Hindlimb muscle (tissue), 1 donor: ENCODE measurements around the gene HMX1. TPM values are rescaled to one million over a fixed set of nuclear protein-coding genes. Genes with fewer than 3 reads are reported as not detected.

Experiments
- DNase-seq: peaks from one replicate; pipeline ENCODE4 v3.0.0-alpha.2; 2013
- polyA plus RNA-seq: library from polyadenylated mRNA; unstranded; fragments of 120-200 nt; gene quantifications from one replicate; pipeline ENCODE4 v1.2.1, GENCODE V29; 2013; ENCODE audit not compliant: insufficient read length

HMX1 gene
- not detected for polyA plus RNA-seq

DNA sequence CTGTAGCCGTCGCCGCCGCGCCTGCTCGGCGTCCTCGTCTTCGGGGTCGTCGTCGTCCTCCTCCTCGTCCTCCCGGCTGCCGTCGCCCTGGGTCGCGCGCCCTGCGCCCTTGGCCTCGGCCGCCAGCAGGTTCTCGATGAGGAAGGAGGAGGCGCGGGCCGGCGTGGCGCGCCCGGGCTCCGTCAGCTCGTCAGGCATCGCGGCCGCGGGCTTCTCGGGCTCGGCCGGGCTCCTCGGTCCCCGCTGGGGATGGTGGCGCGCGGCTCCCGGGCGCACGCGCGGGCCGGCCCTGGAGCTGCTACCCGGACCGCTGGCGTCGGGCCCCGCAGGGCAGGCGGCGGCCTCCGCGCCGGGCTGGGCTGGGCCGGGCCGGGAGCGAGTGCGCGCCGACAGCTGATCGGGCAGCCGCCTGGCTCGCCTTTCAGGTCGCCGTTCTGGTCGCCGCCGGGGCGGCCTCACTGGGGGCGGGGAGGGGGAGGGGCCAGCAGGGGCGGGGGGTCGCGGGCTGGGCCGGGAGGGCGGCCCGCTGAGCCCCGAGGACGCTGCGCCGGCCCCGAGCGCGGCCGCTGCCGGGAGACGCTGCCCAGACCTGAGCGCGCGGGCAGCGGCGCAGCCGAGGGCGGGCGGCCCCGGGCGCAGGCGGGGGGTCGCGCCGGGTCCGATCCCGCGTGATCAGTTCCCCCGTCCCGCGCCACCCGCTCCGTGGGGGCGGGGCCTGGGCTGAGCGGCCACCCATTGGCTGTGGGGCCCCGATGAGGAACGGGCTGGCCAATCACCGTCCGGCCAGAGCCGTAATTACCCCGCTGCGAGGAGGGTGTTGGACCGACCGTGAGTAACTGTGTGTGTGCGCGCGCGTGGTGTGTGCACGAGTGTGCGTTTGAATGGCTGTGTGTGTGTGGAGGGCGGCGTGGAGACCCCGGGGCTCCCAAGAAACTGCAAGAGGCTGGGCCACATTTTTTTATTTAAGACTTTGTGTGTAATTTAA lies at the start of gene HMX1:
HMX1 (minus strand) TSS at position 423 of the 985 bp plus-strand sequence; CDS start at position 198, 225 bp downstream.
- peak; percentile 36 for DNase-seq

DNA sequence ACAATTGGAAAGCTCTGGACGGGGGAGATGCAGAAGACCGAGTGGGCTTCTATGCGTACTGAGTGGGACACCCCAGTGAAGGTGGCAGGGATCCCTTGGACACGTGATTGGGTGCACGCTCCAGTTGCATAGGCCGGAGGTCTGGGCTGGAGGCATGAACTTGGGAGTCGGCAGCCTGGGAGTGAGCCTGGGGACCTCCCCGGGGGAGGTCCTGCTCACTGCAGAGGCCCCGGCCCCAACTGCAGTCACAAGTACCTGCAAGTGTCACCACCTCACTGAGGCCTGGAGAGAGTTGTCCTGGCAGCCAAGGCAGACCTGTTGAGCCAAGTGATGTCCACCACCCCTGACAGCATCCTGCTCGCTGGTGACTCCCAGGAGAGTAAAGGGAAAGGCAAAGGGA lies 49.3 kb upstream of the HMX1 start:
- no peak for DNase-seq

DNA sequence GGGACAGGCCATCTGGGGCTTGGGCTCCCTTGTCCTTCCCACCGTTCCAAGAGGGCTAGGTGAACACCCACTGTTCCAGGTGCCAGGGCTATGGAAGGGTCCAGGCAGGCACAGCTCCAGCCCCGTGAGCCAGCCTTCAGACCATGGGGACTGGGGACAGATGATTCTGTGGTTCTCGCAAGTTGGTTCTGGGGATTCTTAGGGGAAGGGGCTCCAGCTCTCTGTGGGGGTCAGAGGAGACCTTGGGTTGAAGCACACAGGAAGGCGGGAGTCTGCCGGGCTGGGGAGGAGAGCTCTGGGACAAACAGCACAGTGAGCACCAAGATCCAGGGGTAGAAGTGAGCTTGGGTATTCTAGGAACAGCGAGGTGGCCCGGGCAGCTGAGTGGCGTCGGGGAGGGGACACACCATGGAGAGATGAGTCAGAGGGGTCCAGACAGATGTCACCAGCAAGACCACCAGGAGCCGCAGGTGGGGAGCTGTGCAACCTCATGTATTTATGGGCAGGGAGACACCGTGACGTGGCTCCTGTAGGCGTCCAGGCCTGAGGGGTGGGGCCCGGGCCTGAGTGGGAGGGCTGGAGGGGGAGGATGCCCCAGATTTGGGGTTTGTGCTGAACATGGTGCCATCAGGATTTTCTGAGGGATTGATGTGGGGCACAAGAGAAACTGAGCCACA lies 48.8 kb upstream of the HMX1 start:
- no peak for DNase-seq

DNA sequence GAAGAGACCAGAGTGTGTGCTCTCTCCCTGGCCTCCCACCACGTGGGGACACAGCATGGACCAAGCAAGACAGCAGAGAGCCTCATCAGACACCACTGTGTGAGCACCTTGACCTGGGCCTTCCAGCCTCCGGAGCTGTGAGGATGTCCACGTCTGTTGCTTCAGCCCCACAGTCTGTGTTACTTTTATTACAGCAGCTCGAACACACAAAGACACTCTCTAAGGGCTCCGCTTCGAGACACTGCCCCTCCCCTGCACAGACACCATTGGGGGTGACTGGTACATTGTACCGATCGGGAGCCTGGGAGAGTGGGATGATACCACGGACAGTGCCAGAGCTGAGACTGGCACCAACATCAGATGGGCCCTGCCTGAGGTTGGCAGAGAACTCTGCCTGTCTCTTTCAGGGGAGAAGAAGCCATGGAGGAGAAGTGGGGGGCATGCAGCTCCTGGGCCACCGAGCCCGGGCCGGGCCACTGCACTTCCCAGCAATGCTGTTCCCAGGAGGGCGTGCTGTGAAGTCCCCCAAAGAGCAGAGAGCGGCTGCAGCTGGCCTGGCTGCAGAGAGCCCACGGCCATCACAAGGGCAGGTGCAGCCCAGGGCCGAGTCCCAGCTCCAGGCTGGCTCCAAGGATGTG lies 48.1 kb upstream of the HMX1 start:
- no peak for DNase-seq

DNA sequence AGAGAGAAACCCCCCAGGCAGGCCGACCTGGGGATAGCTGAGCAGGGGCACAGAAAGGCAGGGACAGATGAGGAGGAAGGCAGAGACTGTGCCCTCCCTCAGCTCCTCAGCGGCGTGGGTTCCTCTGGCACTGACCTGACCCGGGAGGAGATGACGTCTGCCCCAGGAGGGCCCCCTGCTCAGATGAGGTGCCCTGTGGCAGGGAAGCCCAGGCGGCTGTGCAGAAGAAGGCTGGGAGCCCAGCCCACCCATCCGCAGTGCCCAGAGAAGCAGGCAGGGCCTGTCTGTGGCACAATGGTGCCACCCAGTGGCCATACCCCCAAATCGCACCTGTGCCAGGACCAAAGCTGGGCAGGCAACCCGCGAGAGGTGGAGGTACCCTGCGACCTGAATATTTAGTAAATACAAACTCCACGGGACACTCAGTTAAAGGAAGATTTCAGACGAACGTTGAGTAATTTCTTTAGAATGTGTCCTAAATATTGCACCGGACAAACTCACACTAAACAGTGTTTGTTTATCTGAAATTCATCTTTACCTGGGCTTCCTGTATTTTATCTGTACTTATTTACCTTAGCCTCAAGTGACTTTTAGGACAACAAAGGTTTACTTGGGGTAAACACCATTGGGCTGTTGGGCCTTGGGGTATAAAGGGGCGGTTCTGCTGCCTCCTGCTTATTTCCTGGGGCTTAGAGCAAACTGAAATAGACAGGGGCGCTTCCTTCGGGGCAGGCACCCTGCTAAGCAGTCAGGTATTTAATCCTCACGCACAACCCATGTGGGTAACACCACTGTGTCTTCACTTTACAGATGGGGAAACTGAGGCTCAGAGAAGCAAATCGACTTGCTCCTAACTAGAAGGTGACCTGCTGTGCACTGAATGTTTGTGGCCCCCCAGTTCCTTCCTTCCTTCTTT lies 46.5 kb upstream of the HMX1 start:
- DNase-seq: no peak

DNA sequence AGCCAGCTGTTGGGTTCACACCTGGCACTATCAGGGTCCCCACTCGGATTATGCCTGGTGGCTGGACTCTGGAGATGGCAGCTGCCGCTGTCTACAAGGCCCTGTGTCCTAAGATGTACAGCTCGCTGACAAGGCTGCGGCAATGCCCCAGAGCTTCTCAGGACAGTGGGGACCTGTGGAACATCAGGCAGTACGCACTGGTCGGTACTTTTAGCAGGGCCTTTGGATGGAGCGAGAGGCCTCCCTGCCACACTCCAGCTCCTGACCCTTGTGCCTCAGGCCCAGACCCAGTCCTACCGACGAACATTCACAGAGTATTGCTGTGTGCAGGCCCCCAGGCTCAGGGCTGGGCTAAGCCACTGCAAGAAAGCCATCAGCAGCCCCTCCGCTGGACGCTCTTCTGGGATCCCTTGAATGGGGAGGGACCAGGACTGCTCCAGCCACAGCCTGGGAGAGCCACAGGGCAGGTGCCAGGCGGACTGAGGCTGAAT lies 45.7 kb upstream of the HMX1 start:
- DNase-seq: no peak

DNA sequence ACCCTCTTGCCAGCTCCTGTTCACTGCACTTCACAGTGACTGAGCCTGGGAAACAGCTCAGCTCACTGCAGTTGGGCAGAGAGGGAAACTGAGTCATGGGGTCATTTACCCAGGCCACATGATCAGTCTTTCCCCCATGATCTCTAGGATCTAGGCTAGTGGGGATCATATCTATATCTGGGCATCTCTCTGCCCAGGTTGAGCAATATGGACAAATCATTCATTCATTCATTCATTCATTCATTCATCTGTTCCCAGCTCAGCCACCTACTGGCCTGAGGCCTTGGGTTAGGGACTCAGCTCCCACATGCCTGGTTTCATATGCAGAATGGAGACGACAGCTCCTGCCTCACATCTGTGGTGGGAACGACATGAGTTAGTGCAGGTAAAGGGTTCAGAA lies 45.3 kb upstream of the HMX1 start:
- DNase-seq: no peak

DNA sequence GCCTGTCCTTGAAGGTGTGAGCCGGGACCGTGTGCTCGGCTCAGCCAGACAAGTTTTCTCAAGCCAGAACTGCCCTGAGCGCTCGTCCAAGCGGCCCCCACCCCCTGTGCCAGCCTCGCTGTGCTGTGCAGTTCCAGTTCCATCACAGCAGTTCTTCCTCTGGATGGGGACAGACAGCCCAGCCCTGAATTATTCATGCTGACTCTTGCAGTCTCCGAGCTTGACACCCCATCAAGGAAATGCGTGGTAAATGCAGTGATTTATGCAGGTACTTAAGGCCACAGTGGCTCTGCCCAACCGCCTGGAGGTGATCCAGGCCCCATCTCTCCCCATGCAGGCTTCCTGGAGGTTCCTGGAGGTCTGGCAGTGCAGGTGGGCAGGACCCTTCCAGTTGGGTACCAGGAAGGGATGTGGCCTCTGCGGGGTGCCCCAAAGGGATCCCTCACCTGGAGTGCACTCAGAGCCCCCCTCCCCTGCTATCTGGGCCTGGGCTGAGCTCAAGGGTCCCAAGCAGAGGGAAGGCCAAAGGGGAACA lies 44.8 kb upstream of the HMX1 start:
- no peak for DNase-seq

DNA sequence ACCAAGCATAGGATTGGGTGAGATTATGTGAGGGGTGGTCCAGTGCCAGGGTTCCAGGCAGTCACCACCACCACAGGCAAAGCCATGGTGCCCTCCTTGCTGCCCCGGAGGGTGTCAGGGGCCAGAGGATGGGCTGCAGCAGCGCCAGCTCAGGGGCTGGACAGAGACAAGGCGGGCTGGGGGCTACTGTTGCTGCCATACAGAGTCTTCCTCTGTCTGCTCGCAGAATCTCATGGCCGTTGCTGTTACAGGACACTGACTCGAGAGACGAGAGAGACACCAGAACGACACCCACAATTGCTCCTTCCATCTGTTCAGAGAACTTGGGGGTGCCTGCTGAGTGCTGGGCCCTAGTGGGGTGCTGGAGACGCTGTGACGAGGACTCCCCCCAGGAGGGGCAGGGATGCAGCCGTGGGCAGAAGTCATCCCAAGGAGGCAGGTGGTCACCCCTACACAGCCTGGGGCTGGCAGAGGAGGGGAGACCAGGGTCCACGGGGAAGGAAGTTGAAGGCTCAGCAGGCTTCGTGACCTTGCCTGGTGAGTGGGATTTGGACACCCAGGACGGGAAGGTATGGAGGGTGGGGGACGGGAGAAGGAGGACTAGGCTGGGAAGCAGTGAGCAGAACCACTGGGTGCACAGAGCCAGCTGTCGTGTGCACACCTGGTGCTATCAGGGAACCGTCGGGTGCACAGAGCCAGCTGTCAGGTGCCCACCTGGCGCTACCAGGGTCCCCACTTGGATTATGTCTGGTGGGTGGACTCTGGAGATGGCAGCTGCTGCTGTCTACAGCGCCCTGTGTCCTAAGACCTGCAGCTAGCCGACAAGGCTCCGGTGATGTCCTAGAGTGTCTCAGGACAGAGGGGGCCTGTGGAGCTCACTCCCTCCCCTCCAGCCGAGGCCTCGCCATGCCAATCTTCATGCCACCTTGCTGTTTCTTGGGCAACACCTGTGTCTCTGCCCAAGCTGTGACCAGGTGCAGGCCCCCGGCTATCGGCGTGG lies 43.9 kb upstream of the HMX1 start:
- no peak for DNase-seq

DNA sequence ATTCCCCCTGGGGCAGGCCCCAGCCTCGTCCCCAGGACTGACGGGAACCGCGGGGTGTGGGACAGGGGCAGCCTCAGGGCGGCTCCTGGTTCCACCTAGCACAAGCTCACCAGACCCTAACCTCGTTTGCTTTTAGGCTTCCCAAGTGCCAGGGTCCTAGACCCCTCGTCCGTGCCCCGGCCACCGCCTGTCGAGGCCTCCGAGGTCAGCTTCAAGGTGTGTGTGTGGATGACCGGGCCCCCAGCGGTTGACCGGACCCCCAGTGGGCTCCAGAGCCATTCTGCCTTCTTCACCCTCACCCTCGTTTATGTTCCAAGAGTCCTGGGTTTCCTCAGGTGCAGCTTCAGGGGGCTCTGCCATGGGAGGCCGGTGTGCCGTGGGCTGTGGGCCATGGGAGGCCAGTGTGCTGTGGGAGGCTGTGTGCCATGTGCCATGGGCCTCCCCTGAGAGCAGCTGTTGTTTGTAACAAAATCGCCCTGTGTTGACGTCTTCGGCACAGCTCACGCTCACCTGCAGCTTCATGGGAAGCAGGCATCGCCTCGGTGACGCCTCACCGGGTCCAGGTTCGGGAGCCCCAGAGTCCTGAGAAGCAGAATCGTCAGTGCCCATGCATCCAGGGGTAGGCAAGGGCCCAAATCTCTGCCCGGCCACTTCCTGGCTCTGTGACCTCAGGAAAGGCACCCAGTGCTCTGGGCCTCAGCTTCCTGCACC lies 43.0 kb upstream of the HMX1 start:
- DNase-seq: no peak

DNA sequence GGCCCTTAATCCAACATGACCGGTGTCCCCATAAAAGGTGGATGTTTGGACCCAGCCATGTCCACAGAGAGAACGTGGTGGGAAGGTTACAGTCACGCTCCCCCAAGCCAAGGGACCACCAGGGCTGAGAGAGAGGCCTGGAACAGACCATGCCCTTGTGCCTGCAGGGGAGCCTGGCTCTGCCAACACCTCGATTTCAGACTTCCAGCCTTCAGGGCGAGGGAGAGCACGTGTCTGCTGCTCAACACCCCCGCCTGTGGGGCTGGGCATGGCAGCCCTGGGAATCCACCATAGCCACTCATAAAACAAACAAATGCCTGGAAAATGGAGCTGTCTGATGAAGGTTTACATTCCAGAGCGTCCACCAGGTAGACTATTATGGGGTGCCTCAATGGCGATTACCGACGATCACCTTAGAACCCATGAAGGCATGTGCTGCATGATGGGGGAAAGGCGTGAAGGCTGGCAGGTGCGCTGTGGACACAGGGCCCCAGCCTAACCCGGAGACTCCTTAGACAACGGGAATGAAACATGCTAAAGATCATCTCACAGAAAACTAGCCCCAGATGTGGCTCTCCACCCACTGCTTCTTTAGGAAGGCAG lies 42.3 kb upstream of the HMX1 start:
- no peak for DNase-seq

DNA sequence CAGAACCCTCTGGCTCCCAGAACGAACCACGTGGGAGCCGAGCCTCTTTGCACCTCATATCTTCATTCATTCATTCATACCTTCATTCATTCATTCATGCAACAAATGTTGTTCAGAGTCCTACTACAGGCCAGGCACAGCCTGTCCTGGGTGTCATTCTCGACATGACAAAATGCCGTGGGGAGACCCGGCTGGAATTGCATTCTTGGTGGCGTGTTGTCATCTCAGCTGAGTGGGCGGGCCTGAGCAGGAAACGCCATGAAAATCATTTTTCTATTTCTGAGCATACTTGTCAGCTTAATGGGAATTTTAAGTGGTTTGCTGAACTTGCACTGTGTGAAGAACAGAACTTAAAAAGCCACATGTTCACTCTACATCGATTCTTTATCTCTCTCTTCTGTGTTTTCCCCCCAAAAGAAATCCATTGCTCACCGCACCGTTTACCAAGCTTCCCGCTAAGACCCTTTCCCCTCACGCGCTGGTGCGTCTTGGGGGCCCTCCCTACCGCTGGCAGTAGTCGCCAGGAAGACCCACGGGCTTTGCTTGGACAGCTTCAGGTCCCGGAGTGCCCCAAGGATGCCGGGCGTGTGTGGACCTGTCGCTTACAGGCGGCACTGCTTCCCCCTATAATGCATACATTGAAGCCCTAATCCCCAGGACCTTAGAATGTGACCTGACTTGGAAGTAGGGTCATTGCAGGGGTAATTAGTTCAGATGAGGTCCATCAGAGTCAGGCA lies 41.6 kb upstream of the HMX1 start:
- no peak for DNase-seq

DNA sequence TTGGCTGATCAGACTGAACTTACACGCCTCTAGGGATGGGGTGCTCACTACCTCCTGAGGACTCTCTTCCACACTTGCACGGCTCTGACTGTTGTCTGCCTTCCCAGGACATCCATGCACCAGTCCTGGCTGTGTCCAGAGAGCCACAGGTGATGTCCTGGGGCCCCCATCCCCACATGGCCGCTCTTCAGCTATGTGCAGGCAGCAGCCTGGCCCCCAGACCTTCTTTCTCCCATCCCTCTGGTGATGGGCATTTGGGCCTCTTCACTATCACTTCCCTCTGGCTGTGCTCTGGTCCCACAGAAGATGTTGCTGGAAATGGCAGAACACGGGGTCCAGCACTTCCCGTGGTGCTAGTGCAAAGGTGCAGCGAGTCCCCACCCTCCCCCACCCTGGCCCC lies 40.9 kb upstream of the HMX1 start:
- DNase-seq: no peak

DNA sequence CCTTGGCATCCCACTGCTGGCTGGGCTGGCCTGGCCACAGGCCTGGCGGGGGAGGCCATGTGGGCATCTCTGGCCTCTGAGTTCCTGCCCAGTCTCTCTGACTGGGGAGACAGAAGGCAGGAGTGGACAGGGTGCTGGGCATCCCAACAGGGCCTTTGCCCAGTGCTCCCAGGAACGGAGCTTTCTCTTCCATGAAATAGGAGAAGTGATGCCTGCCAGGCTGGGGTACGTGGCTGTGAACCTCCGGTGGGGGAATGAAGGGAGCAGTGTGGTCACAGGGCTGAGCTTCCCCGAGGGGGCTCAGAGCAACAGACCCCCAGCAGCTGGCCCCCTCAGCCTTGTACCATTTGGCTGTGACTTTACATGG lies 40.4 kb upstream of the HMX1 start:
- DNase-seq: no peak

DNA sequence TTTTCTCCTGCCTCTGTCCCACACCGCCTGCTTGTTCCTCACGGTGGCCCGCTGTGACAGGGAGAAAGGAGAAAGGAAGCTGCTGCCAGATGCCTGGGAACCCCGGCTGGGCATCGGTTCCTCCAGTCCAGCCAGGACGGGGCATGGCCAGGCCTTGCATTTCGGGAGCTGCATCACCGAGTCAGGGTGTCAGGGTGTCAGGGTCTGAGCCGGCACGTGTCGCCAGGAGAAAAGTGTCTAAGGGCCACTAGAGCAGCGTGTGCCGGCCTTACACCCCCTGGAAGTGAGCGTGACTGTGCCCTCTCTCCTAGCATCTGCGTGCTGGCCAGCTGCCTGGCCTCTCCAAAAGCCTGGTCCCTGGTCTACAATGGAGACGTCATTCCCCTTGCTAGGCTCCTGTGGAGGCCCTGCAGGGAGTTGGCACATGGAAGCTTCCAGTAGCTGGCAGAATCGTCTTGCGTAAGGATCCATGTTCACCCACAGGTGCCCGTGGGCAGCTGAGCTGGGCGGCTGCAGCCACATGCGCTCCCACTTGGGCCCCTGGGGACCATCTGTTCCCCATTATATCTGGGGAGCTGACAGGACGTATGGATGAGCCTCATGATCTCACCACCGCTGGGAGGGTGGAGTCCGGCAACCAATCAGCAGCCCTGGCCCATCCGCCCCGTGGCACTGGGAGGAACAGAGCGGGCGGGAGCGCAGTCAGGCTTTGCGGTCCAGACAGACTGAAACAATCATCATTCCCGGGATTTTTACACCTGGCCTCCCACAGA lies 39.9 kb upstream of the HMX1 start:
- no peak for DNase-seq

DNA sequence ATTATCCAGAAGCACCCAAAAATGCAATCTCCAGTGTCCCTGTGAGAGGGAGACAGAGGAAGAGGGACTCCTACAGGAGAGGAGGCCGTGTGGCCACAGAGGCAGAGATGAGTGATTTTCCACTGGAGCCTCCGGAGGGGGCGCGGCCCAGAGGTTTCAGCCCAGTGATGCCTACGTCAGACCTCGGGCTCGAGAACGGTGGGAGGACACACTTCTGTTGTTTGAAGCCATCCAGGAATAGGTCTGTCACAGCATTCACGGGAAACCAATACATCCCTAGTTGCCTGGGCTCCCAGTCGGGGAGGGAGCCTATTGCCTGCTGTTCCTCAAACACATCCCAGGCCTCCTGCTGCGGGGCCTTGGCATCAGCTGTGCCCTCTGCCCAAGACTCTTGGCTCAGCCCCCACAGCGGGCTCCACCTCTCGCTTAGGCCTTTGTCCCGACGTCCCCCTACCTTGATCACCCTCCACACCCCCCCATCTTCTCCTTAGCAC lies 39.2 kb upstream of the HMX1 start:
- DNase-seq: no peak

DNA sequence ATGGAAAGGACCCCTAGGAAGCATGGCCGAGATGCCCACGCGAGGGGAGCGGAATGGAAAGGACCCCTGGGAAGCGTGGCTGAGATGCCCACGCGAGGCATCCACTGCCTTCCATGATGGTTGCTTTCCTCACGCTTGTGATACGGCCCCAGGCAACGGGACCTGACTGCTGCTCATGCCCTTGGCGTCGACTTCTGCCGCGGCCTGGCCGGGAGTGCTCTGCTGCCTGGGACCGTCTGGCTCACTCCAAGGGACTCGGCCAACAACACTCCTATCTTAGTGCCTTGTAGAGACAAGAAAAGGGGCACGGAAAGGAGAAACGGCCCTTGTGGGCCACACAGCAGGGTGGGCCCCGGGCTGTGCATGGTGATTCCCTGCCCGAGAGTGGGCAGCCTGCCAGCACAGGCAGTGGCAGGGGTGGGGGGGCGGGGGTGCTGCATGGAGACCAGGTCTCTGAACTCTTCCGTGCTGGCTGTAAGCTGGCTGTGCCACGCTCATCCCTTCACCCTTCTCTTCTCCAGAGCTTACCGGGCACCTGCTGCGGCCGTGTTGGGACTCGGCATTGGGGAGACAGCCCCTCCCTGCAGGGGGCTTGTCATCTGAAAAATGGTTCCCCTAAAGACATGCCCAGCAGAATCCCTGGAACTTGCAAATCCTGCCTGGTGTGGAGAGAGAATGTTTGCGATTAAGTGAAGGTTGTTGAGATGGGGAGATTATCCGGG lies 38.6 kb upstream of the HMX1 start:
- no peak for DNase-seq
